Fibroblast of skin of right quadriceps (primary cell): Measurements from ENCODE around the gene JAM3.
"Not testable (repeated sequence)": the region's sequence is repeated elsewhere in the genome, so short reads cannot be mapped to it uniquely, and the experiment has no call there.

Experiments
- DNase-seq: peaks from one replicate; pipeline ENCODE4 v3.0.0-alpha.2; 2013

JAM3 gene

GRCh38 chr11:134149371-134149770 lies 80.5 kb downstream of the JAM3 start:
- DNase-seq = no peak

GRCh38 chr11:134150195-134150903 lies 81.5 kb downstream of the JAM3 start:
- DNase-seq = no peak

- DNase-seq = no peak
Measured at GRCh38 chr11:134151083-134151747, 82.3 kb downstream of the JAM3 start.

GRCh38 chr11:134152696-134153095 lies 83.8 kb downstream of the JAM3 start:
- no peak for DNase-seq

GRCh38 chr11:134153147-134153905 lies 84.5 kb downstream of the JAM3 start:
- no peak for DNase-seq

GRCh38 chr11:134154441-134154840 lies 85.6 kb downstream of the JAM3 start:
- no peak for DNase-seq

- DNase-seq = no peak
Measured at GRCh38 chr11:134155456-134155855, 86.6 kb downstream of the JAM3 start.

- DNase-seq = no peak
Measured at GRCh38 chr11:134155946-134156865, 87.3 kb downstream of the JAM3 start.

- no peak for DNase-seq
Measured at GRCh38 chr11:134157451-134157850, 88.6 kb downstream of the JAM3 start.

GRCh38 chr11:134158023-134158422 lies 89.2 kb downstream of the JAM3 start:
- DNase-seq = no peak

GRCh38 chr11:134159652-134160051 lies 90.8 kb downstream of the JAM3 start:
- DNase-seq = no peak

- DNase-seq = no peak
Measured at GRCh38 chr11:134164490-134165370, 95.9 kb downstream of the JAM3 start.

- no peak for DNase-seq
Measured at GRCh38 chr11:134170177-134170918, 101.5 kb downstream of the JAM3 start.

GRCh38 chr11:134170919-134171281 lies 102.0 kb downstream of the JAM3 start:
- DNase-seq = peak; percentile 24

- no peak for DNase-seq
Measured at GRCh38 chr11:134171951-134172350, 103.1 kb downstream of the JAM3 start.

GRCh38 chr11:134173296-134173695 lies 104.4 kb downstream of the JAM3 start:
- DNase-seq = no peak

GRCh38 chr11:134176284-134176683 lies 107.4 kb downstream of the JAM3 start:
- DNase-seq = no peak

GRCh38 chr11:134178032-134178674 lies 109.3 kb downstream of the JAM3 start:
- no peak for DNase-seq

GRCh38 chr11:134181707-134182106 lies 112.8 kb downstream of the JAM3 start:
- DNase-seq = peak; percentile 67

- not testable (repeated sequence) for DNase-seq
Measured at GRCh38 chr11:134188092-134188491, 119.2 kb downstream of the JAM3 start.
